HG02884 (cell line): Measurements from ENCODE around the gene TDRD3.
A peak's percentile ranks its signal among the peaks of the same experiment; 100 is the strongest.

Experiments used
- ATAC-seq: cut with Tn5 transposase; IDR thresholded peaks from one replicate; pipeline ENCODE4 v1.9.1; 2021; ENCODE audit warnings: mild to moderate bottlenecking, moderate library complexity; ENCODE audit not compliant: unreplicated experiment

The TDRD3 gene

GRCh38 chr13:60448907-60449510 lies 52.0 kb downstream of the TDRD3 start:
- peak; percentile 84 for ATAC-seq

- no peak for ATAC-seq
Measured at GRCh38 chr13:60453490-60453889, 56.5 kb downstream of the TDRD3 start.

DNA sequence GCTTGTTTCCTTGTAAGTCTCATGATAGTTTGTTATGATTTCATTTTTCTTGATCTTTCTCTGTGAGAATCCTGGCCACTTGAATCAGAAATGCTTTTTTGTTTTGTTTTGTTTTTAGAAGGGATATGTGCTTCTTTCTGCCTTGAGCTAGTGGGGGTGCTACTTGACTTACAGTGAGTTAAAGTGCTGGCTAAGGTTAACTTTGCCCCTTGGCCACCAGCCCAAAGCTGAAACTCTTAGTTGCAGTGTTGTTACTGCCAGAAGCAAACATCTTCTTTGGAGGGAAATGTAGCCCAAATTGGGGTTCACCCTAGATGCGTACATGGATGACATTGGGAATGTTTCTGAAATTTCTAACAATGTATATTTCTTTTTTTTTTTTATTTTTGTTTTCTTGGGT lies 57.4 kb downstream of the TDRD3 start:
- no peak for ATAC-seq

GRCh38 chr13:60463787-60464186 lies 66.8 kb downstream of the TDRD3 start:
- no peak for ATAC-seq

GRCh38 chr13:60467098-60467497 lies 70.1 kb downstream of the TDRD3 start:
- no peak for ATAC-seq

- no peak for ATAC-seq
Measured at GRCh38 chr13:60479273-60479672, 82.3 kb downstream of the TDRD3 start.

GRCh38 chr13:60482012-60482411 lies 85.0 kb downstream of the TDRD3 start:
- no peak for ATAC-seq

GRCh38 chr13:60484865-60485264 lies 87.8 kb downstream of the TDRD3 start:
- no peak for ATAC-seq

DNA sequence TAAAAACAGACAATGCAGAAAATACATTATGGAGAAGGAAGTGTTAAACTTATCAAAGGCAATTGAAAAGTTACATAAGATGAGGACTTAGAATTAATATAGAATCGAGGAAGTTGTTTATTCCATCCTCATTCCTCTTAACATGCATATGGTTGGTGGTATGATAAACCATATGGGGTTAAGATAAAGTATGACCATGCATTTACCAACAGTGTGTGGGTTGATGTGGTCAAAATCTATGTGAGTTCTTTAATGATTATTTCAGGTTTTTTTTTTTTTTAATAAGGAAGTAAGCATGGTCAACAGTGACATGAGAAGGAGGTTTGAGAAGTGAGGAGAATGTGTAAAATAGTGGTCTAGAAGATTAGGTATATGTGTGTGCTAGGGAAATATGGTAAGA lies 94.5 kb downstream of the TDRD3 start:
- ATAC-seq, result no peak

- no peak for ATAC-seq
Measured at GRCh38 chr13:60492187-60492586, 95.2 kb downstream of the TDRD3 start.

- ATAC-seq, result peak; percentile 81
Measured at GRCh38 chr13:60494296-60494695, 97.3 kb downstream of the TDRD3 start.

GRCh38 chr13:60501236-60501635 lies 104.2 kb downstream of the TDRD3 start:
- no peak for ATAC-seq

- no peak for ATAC-seq
Measured at GRCh38 chr13:60509601-60510386, 112.8 kb downstream of the TDRD3 start.

- no peak for ATAC-seq
Measured at GRCh38 chr13:60511637-60512036, 114.6 kb downstream of the TDRD3 start.

GRCh38 chr13:60514891-60515290 lies 117.9 kb downstream of the TDRD3 start:
- ATAC-seq, result no peak

DNA sequence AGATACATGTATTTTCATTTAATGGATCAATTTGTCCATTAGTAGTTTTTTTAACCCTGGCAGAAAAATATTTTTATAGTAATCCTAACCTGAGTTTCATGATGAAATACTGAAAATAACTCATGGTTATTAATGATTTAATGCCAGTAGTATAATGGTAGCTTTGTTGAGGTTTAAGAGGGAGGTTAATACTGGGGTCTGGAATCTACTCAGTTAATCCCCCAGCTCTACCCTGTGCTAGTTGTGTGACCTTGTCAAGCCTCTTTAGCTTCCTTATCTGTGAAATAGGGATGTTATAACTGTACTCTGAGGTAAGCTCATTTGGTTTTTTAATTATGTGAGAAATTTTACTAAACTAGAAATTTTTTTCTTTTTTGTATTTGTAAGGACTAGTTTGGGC lies 122.5 kb downstream of the TDRD3 start:
- no peak for ATAC-seq

DNA sequence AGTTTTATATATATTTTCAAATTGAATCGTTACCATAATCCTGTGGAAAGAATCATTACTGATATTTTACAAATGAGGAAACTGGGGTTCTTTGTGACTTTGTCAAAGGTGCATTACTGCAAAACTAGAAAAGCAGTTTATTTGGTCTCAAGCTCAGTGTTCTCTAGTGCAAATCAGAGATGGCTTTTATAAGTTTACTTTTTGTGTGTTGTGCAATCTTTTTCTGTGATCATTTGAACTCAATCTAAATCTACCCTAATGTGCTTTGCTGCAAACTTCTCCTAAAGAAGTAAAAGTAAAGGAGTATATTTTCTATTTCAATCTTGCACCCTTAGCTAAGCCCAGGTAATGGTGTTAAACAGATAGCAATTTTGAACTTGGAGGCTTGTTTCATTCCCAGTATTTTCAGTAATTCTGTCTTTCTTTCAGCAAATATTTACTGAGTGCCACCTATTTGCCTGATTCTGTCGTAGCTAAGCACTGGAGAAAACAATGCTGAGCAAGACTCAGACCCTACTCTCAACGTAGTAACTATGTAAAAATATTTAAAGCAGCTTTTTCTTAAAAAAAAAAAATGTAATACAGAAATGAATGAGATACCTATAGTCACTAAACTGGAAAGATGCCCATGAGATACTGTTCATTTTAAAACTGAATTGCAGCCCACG lies 124.0 kb downstream of the TDRD3 start:
- no peak for ATAC-seq

DNA sequence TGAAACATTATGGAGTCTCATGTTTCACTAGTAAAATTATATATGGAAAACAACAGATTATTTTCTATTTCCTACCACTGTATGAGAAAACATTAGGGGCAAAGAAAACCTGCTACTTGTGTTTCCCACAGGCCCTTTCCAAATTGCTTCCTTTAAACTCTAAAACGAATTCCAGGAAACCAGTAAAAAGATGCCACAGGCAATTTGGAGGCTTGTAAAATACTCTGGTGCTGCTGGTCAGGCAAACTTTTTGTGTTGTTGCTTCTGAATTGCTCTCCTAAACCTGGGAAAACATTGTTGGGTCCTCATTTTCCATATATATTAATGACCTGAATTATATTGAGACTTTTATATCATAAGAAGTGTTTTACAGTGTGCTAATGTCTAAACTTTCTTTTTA lies 141.5 kb downstream of the TDRD3 start:
- no peak for ATAC-seq

DNA sequence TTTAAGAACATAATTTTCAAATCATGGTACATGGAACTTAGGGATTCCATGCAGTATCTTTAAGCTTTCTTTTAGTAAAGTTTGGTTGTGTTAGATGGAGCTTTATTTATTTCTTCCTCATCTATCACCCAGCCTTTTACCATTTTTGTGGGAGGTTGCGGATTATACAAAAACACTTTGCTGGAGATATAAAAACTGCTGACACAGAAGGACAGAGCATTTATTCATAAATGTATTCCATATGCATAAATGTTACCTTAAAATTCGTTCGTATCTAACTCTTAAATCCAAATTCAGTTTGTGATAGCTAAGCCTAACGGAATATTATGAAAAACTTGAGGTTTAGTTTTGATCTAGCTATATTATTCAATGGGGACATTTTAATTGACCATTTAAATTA lies 143.3 kb downstream of the TDRD3 start:
- ATAC-seq, result no peak

GRCh38 chr13:60562096-60562780 lies 165.2 kb downstream of the TDRD3 start:
- ATAC-seq, result no peak

DNA sequence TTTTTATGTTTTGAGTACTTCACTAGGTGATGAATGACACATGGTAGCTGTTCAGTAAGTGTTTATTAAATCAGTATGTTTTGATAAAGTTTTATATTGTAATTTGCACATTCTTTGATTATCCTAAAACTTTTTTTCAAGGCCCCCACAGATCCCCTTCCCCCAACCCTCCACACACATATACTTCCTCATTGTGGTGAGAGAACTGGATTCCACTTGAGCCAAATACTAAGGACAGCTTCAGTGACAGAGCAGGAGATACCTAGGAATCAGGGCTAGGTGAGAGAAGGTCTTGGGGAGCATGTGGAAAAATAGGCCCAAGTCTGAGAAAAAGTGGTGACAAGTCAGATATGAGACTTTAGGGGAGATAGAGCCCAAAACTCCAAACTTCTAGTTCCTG lies 174.6 kb downstream of the TDRD3 start:
- no peak for ATAC-seq
